ENCODE measurements around the gene ITIH3.

Gene ITIH3

DNA sequence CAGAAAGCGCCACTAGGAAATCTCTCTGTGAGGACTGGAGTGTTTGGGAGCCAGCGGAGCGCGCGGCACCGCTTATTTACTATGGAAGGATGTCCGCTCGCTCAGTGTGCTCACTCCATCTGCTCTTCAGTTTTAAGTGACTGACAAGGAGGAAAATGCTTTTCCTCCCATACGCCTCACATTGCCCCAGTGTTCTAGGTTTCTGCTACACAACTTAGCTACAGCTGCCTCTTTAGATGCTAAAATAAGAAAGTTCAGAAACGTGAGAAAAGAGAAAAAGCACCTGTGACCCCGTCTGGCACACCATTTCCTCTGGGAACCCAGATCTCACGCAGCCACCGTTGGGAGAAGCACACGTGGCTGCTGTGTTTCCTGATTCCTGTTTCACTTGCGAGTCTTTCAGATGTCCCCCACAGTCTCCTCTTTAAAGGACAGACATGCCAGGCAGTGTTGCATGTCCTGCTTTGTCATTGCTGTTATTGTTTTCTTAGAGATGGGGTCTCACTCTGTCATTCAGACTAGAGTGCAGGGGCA lies 51.9 kb downstream of the ITIH3 start:
- no peak for DNase-seq

GRCh38 chr3:52847241-52847640 lies 52.6 kb downstream of the ITIH3 start:
- no peak for DNase-seq

- DNase-seq = no peak
These were observed 53.1 kb downstream of the ITIH3 start for GRCh38 chr3:52847726-52848125.

DNA sequence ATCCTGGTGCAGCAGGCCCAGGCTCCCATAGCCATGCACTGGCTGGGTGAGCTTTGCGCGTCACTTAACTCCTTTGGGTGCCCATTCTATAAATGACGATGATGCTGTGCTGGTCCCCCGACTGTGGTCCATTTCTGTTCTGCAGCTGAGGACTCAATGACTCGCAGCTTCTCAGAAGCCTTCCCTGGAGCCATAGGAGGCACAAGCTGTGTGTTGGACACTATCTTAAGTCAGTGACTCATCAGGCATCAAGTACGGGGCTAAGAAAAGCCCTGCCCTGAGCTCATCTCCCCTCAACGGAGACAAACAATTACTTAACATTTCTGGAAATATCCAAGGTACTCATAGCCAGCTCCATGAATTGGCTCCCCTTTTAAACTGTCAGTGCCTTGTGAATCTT lies 54.0 kb downstream of the ITIH3 start:
- no peak for DNase-seq

GRCh38 chr3:52849656-52850055 lies 55.1 kb downstream of the ITIH3 start:
- no peak for DNase-seq

- peak; percentile 12 to 25 for DNase-seq
These were observed 56.8 kb downstream of the ITIH3 start for GRCh38 chr3:52851348-52851747.

DNA sequence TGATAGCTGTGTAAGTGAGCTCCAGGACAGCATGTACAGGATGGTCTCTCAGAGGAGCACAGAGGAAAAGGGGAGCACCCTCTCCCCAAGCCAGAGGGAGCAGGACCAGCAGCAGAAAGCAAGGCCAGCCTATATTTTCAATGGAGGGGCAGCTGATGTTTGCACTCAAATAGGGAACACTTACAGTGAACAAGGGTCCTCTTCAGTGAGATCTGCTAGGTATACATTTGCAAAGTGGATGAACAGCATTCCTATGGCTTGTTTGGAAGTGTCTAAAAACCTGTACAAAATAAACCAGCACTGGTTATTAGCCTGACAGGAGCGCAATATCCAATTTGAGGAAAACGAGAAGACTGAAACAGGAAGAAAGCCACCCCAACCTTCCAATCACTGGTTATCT lies 57.8 kb downstream of the ITIH3 start:
- no peak for DNase-seq

DNA sequence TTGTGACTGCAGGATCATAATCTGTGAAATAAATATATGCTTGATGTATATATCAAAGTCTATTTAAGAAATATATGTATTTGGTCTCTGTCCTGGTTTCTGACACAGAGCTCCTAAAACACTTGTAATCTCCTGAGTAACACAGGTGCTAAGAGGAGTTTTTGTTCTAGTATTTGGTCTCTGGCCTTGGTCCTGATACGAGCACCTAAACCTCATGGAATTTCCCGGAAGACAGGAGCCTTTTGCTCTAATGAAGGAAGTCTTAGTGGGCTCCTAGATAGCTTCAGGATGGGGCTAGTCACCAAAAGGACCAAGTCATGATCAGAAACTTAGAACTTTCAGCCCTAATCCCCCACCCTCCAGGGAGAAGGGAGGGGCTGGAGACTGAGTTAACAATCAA lies 59.4 kb downstream of the ITIH3 start:
- DNase-seq = no peak

GRCh38 chr3:52856666-52857065 lies 62.1 kb downstream of the ITIH3 start:
- DNase-seq = no peak

DNA sequence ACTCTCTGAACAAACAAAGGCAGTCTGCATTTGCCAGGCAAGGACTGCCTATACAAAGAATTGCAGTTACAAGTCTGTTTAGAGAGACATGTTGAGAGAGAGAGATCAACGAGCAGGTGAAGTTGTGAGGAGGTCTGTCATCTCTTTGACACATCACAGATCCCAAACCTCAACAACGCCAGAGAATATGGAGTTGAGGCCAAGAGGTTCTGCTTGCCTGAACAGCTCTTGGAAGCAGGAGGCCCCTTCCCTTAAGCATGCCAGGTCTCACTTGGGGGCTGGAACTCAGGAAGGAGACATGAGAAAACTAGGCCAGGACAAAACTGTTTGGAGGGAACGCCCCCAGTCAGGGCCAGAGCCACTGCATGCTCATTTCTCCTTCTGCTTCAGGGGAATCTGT lies 62.5 kb downstream of the ITIH3 start:
- no peak for DNase-seq

DNA sequence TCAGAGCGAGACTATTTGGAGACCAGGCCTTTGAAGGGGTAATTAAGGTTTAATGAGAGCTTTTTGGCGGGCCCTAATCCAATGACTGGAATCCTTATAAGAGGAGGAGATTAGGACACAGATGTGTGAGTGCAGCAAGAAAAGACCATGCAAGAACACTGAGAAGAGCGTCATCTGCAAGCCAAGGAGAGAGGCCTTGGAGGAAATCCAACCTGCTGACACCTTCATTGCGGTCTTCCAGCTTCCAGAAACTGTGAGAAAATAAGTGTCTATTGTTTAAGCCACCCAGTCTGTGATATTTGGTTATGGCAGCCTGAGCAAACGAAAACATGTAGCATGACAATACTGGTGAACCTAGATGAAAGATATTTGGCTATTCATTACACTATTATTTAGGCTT lies 63.3 kb downstream of the ITIH3 start:
- DNase-seq = no peak
